ENCODE measurements around the gene WNT3A. TPM values are rescaled to one million over a fixed set of nuclear protein-coding genes. Genes with fewer than 3 reads are reported as not detected.
"Not testable (repeated sequence)": the region's sequence is repeated elsewhere in the genome, so short reads cannot be mapped to it uniquely, and the experiment has no call there.

The WNT3A gene
- total RNA-seq, 1 donor from 2014 or later, result not detected

DNA sequence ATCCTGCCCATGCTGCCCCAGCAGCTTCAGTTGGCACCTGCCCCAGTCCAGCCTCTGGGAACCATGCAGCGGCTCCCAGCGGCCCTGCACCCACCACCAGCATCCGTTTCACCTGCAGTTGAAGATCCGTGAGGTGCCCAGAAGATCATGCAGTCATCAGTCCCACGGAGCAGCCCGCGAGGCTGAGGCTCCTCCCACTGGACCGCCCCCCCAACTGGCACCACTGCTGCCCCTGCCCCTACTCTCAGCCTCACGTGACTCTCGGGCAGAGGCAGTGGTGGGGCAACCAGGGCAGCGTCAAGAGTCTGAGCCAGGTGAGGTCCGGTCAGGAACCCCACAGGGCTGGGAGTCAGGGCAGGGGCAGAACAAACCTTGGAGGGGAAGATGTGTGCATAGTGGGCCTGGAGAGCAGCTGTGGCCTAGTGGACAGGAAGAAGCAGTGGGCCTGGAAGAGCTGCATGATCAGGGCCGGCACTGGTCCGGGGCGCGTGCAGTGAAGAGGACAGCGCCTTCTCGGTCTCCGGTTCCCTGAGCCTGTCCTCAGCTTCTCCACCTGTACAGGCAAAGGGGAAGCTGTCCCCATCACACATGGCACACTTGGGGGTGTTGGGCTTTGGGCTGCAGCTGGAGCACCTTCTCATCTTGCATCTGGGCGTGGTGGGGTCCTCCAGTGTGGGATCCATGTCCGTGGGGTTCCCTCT, 31.1 kb upstream of the WNT3A start:
- intact Hi-C loops (cut with micrococcal nuclease); H3K27me3 Mint-ChIP-seq (ENCODE audit: insufficient read depth); H3K4me3 Mint-ChIP-seq; H3K4me1 Mint-ChIP-seq (ENCODE audit: low read depth); DNase-seq (ENCODE audit: low spot score); H3K36me3 Mint-ChIP-seq (ENCODE audit: low read depth); H3K9me3 Mint-ChIP-seq; H3K27ac Mint-ChIP-seq: not testable (repeated sequence)

DNA sequence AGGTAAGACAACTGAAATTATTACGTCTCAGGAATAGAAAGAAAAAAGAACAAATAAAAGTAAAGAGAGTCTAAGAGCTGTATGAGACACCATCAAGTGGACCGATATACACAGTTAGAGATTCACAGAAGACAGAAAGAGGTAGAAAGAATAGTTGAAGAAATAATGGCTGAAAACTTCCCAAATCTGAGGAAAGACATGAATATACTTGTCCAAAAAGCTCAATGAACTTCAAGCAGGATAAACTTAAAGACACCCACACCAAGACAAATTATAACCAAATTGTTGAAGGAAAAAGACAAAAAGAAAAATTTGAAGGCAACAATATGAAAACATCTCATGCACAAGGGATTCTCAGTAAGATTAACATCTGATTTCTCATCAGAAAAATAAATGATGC, 19.6 kb upstream of the WNT3A start:
- no peaks in the 10 kb centered on the region for H3K4me1 Mint-ChIP-seq (ENCODE audit: low read depth)
- intact Hi-C loops (cut with micrococcal nuclease), result no loop called here

DNA sequence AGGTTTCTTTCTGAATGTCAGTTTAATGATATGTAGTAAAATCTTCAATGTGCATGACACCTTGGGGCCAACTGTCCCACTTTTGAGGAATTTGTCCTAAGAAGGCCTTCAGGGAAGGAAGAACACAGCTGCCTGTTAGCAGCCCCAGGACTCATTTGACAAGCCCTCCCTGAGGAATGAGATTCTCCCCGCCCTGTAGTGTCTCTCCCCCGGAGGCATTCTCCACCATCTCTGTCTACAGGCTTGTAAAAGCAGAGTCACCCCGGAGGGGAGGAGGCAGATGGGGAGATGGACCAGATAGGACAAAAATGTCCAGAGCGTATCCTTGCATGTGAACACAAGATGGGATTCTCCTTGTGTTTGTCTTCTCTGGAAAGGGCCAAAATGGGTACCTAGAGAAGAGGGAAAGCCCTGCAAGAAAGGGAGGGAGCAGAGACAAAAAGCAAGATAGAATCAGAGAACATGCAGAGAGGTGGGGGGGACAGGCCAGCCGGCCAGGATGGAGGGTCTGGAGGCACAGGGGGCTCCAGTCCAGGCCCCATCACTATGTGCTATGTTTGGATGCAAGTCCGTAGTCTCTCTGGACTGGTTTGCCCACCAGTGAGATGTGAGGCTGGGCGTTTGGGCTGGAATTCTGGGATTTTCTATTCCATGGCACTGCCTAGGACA, 12.0 kb upstream of the WNT3A start:
- Mint-ChIP-seq H3K27me3 (ENCODE audit: insufficient read depth) (peaks cover 15% of the 10 kb centered on the region), H3K36me3 (ENCODE audit: low read depth) (no peaks in the 10 kb centered on the region), H3K27ac (no peak overlapping the region), H3K4me3 (no peak overlapping the region), H3K9me3 (peaks cover 20% of the 10 kb centered on the region), H3K4me1 (ENCODE audit: low read depth) (no peaks in the 10 kb centered on the region)
- no peak for DNase-seq (ENCODE audit: low spot score)
- intact Hi-C loops (cut with micrococcal nuclease), result no loop called here

More for the DNA sequence above, 19.6 kb upstream of the WNT3A start:
- no peak for DNase-seq (ENCODE audit: low spot score)
- Mint-ChIP-seq H3K9me3 (no peaks in the 10 kb centered on the region), H3K27ac (no peak overlapping the region), H3K4me3 (no peak overlapping the region), H3K36me3 (ENCODE audit: low read depth) (no peaks in the 10 kb centered on the region), H3K27me3 (ENCODE audit: insufficient read depth) (peaks cover 17% of the 10 kb centered on the region)

DNA sequence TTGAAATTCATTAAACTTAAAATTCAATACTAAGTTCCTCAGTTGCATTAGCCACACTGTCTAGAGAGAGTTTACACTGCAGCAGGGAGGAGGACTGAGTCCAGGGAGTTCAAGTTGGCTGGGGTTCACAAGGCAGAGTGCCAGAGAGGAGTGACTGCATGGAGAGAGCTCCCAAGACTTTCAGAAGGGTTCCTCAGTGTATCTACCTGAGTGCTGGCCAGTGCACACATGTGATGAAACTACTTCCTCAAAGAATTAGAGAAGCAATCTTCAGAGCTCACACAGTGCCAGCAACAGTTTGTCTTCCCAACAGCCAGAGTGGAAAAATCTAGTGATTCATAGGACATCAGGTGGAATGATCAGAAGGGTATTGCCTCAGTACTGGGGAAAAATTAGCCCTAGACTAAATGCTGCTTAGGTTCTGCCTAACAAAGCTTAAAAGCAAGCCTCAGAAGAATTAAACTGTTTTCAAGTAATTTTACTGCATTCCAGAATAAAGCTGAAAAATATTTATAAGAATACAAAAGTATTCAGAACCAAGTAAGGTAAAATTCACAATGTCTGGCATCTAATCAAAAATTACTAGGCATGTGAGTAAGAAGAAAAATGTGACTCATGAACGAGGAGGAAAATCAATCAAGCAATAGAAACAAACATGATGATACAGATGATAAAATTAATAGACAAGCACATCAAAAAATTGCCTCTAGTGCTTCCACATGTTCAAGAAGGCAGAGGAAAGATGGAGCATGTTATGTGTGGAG, 10.4 kb upstream of the WNT3A start:
- no peak for DNase-seq (ENCODE audit: low spot score)
- Mint-ChIP-seq H3K4me3 (no peak overlapping the region), H3K27me3 (ENCODE audit: insufficient read depth) (peaks cover 10% of the 10 kb centered on the region), H3K4me1 (ENCODE audit: low read depth) (no peaks in the 10 kb centered on the region), H3K36me3 (ENCODE audit: low read depth) (no peaks in the 10 kb centered on the region), H3K27ac (no peak overlapping the region), H3K9me3 (peaks cover 20% of the 10 kb centered on the region)
- intact Hi-C loops (cut with micrococcal nuclease), result no loop called here

DNA sequence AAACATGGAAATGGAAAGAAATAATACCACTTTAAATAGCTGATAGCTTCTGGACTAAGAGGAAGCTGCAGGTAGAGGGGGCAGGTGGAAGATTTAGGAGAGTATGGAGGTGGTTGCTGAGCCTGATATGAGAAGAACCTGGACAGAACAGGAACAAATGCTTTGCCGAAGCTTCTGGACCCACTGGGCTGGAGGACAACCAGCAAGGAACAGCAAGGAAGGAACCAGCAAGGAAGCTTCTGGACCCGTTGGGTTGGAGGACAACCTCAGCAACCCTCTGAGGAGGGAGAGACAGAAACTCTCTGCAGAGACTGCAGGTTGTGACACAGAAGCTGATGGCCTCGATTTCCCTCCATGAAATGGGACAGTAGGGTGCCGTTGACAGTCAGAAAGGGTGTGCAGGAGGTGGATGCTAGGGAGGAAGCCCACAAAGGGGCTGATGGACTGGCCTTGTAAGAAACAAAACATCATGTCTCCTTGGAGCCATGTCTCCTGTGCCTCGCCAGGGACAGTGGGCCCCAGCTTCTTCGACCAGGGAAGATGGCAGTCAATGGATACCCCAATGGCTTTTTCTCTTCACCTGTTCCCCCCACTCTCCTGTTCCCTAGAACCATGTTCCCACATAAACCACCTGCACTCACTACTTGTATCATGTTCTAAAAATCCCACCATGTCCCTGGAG, 8.3 kb upstream of the WNT3A start:
- intact Hi-C loops (cut with micrococcal nuclease), result loop anchor here (1.0 kb wide), 2 partner anchors 133 to 168 kb away; no protein-coding TSS in a partner anchor
- Mint-ChIP-seq H3K27ac (no peak overlapping the region), H3K27me3 (ENCODE audit: insufficient read depth) (peaks cover 14% of the 10 kb centered on the region)

DNA sequence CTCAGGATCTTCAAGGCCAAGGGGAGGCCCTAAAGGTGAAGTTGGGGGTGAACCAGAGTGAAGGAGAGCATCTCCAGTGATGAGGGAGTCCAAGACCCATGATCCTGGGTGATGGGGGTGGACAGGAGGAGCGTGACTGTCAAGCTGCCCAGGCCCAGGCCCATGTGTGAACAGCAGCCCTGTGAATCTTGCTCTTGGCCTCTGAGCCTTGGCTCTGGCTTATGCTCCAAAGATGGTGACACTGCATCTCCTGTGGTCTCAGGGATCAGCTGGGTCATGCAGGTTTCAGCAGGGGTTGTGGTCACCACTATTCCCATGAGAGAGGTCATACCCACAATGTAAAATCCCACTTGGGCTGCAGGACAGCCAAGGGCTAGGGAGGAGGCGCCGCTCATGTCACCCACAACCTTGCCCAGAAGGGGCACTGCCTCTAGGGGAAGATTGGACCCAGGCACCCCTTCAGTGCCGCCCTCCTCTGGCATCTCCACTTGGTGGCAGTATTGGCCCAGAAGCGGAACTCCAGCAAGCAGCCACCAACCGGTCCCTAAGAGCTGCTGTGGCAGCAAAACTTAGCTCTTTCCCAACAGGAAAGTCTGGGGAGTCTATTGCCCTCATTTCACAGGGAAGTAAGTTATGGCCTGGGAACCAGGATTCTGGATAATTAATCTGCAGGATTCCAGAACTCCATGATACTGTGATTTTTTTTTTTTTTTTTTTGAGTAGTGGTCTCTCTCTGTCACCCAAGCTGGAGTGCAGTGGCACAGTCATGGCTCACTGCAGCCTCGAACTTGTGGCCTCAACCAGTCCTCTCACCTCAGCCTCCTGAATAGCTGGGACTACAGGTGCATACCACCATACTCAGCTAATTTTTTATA, 7.5 kb upstream of the WNT3A start:
- no peaks in the 10 kb centered on the region for H3K36me3 Mint-ChIP-seq (ENCODE audit: low read depth)
- H3K27ac Mint-ChIP-seq, result no peak overlapping the region
- H3K9me3 Mint-ChIP-seq, result peaks cover 17% of the 10 kb centered on the region
- no peaks in the 10 kb centered on the region for H3K4me1 Mint-ChIP-seq (ENCODE audit: low read depth)
- H3K4me3 Mint-ChIP-seq, result no peak overlapping the region
- intact Hi-C loops (cut with micrococcal nuclease), result loop anchor here (1.0 kb wide), 2 partner anchors 132 to 167 kb away; no protein-coding TSS in a partner anchor
- peak; percentile 29 for DNase-seq (ENCODE audit: low spot score)
- peaks cover 18% of the 10 kb centered on the region for H3K27me3 Mint-ChIP-seq (ENCODE audit: insufficient read depth)

More for the DNA sequence above, 8.3 kb upstream of the WNT3A start:
- peaks cover 20% of the 10 kb centered on the region for H3K9me3 Mint-ChIP-seq
- H3K4me3 Mint-ChIP-seq, result no peak overlapping the region
- DNase-seq (ENCODE audit: low spot score), result no peak
- H3K4me1 Mint-ChIP-seq (ENCODE audit: low read depth), result no peaks in the 10 kb centered on the region
- H3K36me3 Mint-ChIP-seq (ENCODE audit: low read depth), result no peaks in the 10 kb centered on the region

DNA sequence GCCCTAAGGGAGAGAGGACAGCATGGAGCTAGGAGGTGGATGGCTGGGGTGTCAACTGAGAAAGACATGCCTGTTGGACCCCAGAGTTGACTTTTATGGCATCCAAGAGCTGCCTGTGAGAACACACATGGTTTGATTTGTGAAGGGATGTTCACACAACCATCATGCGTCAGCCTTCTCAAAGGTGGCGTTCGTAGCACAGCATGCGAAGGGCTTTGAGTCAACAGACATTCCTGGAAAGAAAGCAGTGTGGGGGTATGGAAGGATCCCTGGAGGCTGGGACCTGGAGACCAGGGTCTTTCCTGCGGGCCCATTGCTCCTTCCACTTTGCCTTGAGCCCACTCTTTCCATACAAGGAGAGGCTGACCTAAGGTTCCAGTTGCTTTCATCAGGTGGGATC, 6.4 kb upstream of the WNT3A start:
- Mint-ChIP-seq H3K36me3 (ENCODE audit: low read depth) (no peaks in the 10 kb centered on the region), H3K4me3 (no peak overlapping the region), H3K27me3 (ENCODE audit: insufficient read depth) (peaks cover 23% of the 10 kb centered on the region), H3K27ac (no peak overlapping the region), H3K4me1 (ENCODE audit: low read depth) (no peaks in the 10 kb centered on the region), H3K9me3 (peaks cover 17% of the 10 kb centered on the region)
- no peak for DNase-seq (ENCODE audit: low spot score)
- intact Hi-C loops (cut with micrococcal nuclease), result no loop called here

DNA sequence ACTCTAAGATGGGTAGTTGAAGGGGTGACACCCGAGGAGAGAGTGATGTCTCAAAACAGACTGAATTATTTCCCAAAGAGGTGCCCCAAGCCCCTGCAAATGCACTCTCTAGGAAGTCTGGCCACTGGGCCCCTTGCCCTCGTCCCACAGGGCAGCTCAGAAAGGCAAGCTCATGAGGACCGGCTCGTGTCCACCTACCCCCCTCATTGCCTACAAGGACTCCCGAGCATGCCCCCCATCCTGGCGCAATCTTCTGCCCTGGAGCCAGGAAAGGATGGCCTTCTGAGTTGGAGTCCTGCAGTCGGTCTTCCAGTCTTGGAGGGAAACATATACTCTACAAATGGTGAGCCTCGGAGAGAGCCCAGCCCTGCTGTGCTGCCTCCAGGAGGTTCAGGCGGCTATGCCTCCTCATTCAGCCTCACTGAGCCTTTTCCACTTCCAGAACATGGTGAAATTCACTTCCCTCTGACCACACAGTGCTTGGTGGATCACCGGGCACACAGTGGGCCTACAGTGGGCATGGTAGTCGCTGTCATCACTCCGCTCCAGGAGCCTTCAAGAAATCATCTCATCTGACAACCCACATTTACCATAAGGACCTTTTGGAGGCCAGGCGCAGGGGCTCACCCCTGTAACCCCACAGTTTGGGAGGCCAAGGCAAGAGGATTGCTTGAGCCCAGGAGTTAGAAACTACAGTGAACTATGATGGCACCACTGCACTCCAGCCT, 5.8 kb upstream of the WNT3A start:
- no peaks in the 10 kb centered on the region for H3K4me1 Mint-ChIP-seq (ENCODE audit: low read depth)
- H3K9me3 Mint-ChIP-seq, result peaks cover 13% of the 10 kb centered on the region
- intact Hi-C loops (cut with micrococcal nuclease), result no loop called here
- peaks cover 26% of the 10 kb centered on the region for H3K27me3 Mint-ChIP-seq (ENCODE audit: insufficient read depth)
- no peak overlapping the region for H3K4me3 Mint-ChIP-seq
- H3K36me3 Mint-ChIP-seq (ENCODE audit: low read depth), result no peaks in the 10 kb centered on the region
- no peak for DNase-seq (ENCODE audit: low spot score)
- no peak overlapping the region for H3K27ac Mint-ChIP-seq

DNA sequence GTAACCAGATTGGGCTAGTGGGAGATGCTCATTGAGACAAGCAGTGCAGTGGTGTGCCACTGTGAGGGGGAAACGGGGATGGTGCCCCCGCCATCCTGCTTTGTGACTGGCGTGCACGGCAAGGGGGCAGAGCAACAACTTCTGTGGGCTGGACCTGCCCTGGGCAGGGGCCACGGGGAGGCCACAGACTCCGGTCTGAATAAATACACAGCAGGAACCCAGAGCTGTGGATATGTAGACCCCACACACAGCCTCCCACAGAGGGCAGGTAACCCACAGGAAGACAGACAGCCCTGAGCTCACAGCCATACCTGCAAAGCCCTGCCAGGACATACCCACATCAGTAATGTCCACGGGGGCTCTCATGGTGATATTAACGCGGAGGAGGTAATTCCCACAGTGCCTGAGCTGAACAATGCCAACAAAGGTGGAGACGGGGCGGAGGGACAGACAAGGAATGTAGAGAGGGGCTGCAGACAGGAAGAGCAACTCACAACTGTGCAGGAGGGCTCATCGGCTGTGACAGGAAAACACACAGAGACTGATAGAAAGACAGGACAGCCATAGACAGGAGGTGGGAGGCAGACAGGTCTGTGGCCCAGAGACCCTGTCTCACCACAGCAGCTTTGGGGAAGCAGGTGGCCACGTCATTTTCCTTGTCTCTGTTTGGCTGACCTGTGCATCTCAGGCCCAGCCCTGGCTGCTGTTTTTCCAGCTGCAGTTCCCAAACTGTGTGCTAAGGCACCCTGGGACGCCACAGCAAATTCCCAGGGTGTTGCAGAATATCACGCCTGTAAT, 4.9 kb upstream of the WNT3A start:
- Mint-ChIP-seq H3K36me3 (ENCODE audit: low read depth) (no peaks in the 10 kb centered on the region), H3K4me3 (no peak overlapping the region), H3K4me1 (ENCODE audit: low read depth) (no peaks in the 10 kb centered on the region), H3K27ac (no peak overlapping the region), H3K27me3 (ENCODE audit: insufficient read depth) (peaks cover 30% of the 10 kb centered on the region), H3K9me3 (peaks cover 8% of the 10 kb centered on the region)
- DNase-seq (ENCODE audit: low spot score), result no peak
- intact Hi-C loops (cut with micrococcal nuclease), result no loop called here

DNA sequence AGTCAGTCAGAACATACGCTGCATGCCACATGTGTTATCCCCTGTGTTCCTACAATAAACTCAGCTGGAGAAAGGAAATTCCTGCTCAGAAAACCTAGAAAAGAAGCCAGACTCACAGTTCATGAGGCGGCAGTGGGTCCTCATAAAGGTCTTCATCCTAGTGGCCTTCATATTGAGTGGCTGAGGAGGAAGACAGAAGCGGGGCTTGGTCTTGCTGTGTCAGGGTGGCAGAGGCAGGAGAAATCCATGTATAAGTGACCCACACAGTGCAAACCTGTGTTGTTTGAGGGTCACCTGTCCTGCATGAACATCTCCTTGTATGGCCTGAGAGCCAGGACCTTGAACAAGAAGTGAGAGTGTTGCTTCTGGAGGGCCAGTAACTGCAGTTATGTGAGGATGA, 4.0 kb upstream of the WNT3A start:
- Mint-ChIP-seq H3K4me3 (no peak overlapping the region), H3K27ac (no peak overlapping the region), H3K9me3 (peaks cover 3% of the 10 kb centered on the region), H3K4me1 (ENCODE audit: low read depth) (no peaks in the 10 kb centered on the region), H3K27me3 (ENCODE audit: insufficient read depth) (peaks cover 33% of the 10 kb centered on the region), H3K36me3 (ENCODE audit: low read depth) (no peaks in the 10 kb centered on the region)
- intact Hi-C loops (cut with micrococcal nuclease), result no loop called here
- no peak for DNase-seq (ENCODE audit: low spot score)

All from activated T-helper 1 cell treated with anti-CD3 and anti-CD28 coated beads, Interleukin-12 subunit alpha, Interleukin-12 subunit beta, Interleukin-2, Interleukin-4 antibody, amounts not matched to agents 30 ng/mL and 10 ng/mL and 1 ng/mL, durations not matched to agents 14 hours and 24 hours and 36 hours (primary cell).